Measurements from ENCODE around the gene RPL22. TPM values are rescaled to one million over a fixed set of nuclear protein-coding genes. Genes with fewer than 3 reads are reported as not detected.

The RPL22 gene
- total RNA-seq, 4 donors from 2014 or later, result 56.5 to 170 (median 106) TPM

GRCh38 chr1:6175411-6175828 lies 24.0 kb downstream of the RPL22 start:
- in situ Hi-C loops (cut with MboI; ENCODE audit: low pct_ligation_motif_present in 1 of 4, low pct_unique_long_range_greater_than_20kb in 1 of 4, low sequenced_read_pairs in 3 of 4), result no loop called here

GRCh38 chr1:6174621-6175410 lies 24.6 kb downstream of the RPL22 start:
- TF ChIP-seq, protein P1, sequence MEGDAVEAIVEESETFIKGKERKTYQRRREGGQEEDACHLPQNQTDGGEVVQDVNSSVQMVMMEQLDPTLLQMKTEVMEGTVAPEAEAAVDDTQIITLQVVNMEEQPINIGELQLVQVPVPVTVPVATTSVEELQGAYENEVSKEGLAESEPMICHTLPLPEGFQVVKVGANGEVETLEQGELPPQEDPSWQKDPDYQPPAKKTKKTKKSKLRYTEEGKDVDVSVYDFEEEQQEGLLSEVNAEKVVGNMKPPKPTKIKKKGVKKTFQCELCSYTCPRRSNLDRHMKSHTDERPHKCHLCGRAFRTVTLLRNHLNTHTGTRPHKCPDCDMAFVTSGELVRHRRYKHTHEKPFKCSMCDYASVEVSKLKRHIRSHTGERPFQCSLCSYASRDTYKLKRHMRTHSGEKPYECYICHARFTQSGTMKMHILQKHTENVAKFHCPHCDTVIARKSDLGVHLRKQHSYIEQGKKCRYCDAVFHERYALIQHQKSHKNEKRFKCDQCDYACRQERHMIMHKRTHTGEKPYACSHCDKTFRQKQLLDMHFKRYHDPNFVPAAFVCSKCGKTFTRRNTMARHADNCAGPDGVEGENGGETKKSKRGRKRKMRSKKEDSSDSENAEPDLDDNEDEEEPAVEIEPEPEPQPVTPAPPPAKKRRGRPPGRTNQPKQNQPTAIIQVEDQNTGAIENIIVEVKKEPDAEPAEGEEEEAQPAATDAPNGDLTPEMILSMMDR (IDR thresholded peaks at IDR 0.05), result no peak
- TF ChIP-seq POLR2A (IDR thresholded peaks at IDR 0.05) (no peak), EP300 (IDR thresholded peaks at IDR 0.05; ENCODE audit: low read depth) (no peak), POLR2AphosphoS5 (IDR thresholded peaks at IDR 0.05) (no peak)
- Histone ChIP-seq H3K27ac (no peak overlapping the region), H3K4me1 (peaks cover 3 to 10% (median 8%) of the 10 kb centered on the region in 4 donors), H3K27me3 (peaks cover 60% of the 10 kb centered on the region), H3K4me3 (no peak overlapping the region), H3K36me3 (no peaks in the 10 kb centered on the region), H3K9me3 (no peaks in the 10 kb centered on the region)
- intact Hi-C loops (cut with DNase I; ENCODE audit: low total_unique reads), result no loop called here
- in situ Hi-C loops (cut with MboI; ENCODE audit: low pct_ligation_motif_present in 1 of 4, low pct_unique_long_range_greater_than_20kb in 1 of 4, low sequenced_read_pairs in 3 of 4), result no loop called here
- 80 to 91% methylated on average over 5 of the region's 5 CpGs for whole genome bisulfite sequencing, 2 donors (ENCODE audit: low coverage in 1 of 2)
- DNase-seq, result no peak

More at GRCh38 chr1:6175411-6175828, 24.0 kb downstream of the RPL22 start:
- Histone ChIP-seq H3K4me3 (no peak overlapping the region), H3K36me3 (no peaks in the 10 kb centered on the region), H3K27me3 (peaks cover 61% of the 10 kb centered on the region), H3K27ac (no peak overlapping the region), H3K4me1 (peaks cover 3 to 16% (median 10%) of the 10 kb centered on the region in 4 donors), H3K9me3 (no peaks in the 10 kb centered on the region)
- 94% methylated on average over 6 of the region's 6 CpGs for WGBS, 2 donors (ENCODE audit: low coverage in 1 of 2)
- TF ChIP-seq POLR2AphosphoS5 (IDR thresholded peaks at IDR 0.05), result no peak
- TF ChIP-seq EP300 (IDR thresholded peaks at IDR 0.05; ENCODE audit: low read depth), result no peak
- TF ChIP-seq POLR2A (IDR thresholded peaks at IDR 0.05), result no peak
- TF ChIP-seq, protein P1 (IDR thresholded peaks at IDR 0.05), result no peak
- intact Hi-C loops (cut with DNase I; ENCODE audit: low total_unique reads), result no loop called here
- no peak for DNase-seq

DNA sequence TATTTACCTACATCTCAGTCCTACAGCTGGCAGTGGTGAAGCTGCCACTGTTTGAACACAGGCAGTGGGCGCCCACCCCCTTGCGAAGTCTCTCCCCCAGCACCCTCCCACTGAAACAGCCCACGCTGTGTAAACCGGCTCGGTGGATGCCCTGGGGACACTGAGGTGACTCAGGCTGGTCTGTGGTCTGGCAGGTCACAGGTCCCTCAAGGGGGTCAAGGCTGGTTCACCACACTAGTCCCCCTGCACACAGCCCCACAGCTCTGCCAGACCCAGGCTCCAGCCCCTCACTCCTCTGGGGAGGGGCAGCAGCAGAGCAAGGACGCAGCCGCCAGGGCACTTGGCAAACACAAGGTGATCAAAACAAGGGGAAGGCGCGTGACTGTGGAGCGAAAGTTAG lies 26.8 kb downstream of the RPL22 start:
- intact Hi-C loops (cut with DNase I; ENCODE audit: low total_unique reads) (no loop called here), in situ Hi-C loops (cut with MboI; ENCODE audit: low pct_ligation_motif_present in 1 of 4, low pct_unique_long_range_greater_than_20kb in 1 of 4, low sequenced_read_pairs in 3 of 4) (no loop called here)
- peaks cover 46% of the 10 kb centered on the region for H3K27me3 ChIP-seq
- no peak overlapping the region for H3K27ac ChIP-seq
- no peaks in the 10 kb centered on the region for H3K36me3 ChIP-seq
- TF ChIP-seq EP300 (IDR thresholded peaks at IDR 0.05; ENCODE audit: low read depth) (no peak), POLR2A (IDR thresholded peaks at IDR 0.05) (no peak), POLR2AphosphoS5 (IDR thresholded peaks at IDR 0.05) (no peak)
- TF ChIP-seq, protein P1 (IDR thresholded peaks at IDR 0.05), result no peak
- DNase-seq, result no peak
- WGBS, 2 donors (ENCODE audit: low coverage in 1 of 2), result 63% methylated on average over 10 of the region's 10 CpGs; no CpG with 5 or more reads in 1 of the 2 donors
- H3K4me3 ChIP-seq, result no peak overlapping the region
- H3K4me1 ChIP-seq, result no peaks in the 10 kb centered on the region
- H3K9me3 ChIP-seq, result no peaks in the 10 kb centered on the region

DNA sequence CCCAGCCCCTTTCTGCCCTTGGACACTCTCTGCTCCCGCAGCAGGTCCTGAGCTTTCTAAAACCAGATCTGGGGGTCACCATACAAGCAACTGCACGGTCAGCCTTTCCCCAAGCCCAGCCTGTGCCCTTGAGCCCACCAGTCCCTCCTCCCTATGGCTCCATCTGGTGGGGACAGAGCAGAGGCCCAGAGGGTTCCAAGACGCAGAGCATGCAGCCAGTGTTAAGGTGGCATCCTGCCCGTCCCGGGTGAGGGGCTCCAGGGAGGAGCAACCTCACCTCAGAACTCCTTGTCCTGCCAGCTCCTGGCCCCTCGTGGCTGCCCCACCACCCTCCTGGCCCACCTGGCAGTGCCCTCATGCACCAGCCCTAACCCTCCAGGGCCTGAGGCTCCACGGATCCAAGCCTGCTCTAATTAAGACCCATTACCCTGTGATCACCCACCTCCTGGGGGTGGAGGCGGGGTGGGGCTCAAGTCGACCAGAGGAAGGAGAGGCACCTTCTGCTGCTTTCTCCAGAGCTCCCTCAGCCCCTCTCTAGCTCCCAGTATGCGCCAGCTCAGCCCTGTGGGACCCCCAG lies 27.8 kb downstream of the RPL22 start:
- no peaks in the 10 kb centered on the region for H3K36me3 ChIP-seq
- in situ Hi-C loops (cut with MboI; ENCODE audit: low pct_ligation_motif_present in 1 of 4, low pct_unique_long_range_greater_than_20kb in 1 of 4, low sequenced_read_pairs in 3 of 4) (no loop called here), intact Hi-C loops (cut with DNase I; ENCODE audit: low total_unique reads) (no loop called here)
- H3K9me3 ChIP-seq, result no peaks in the 10 kb centered on the region
- H3K27me3 ChIP-seq, result peaks cover 37% of the 10 kb centered on the region
- TF ChIP-seq, protein P1 (IDR thresholded peaks at IDR 0.05), result no peak
- TF ChIP-seq POLR2AphosphoS5 (IDR thresholded peaks at IDR 0.05) (no peak), POLR2A (IDR thresholded peaks at IDR 0.05) (no peak), EP300 (IDR thresholded peaks at IDR 0.05; ENCODE audit: low read depth) (no peak)
- DNase-seq, result no peak
- no peak overlapping the region for H3K27ac ChIP-seq
- H3K4me3 ChIP-seq, result no peak overlapping the region
- no peaks in the 10 kb centered on the region for H3K4me1 ChIP-seq
- 49% methylated on average over 7 of the region's 10 CpGs; no CpG with 5 or more reads in 1 of the 2 donors for WGBS, 2 donors (ENCODE audit: low coverage in 1 of 2)

All from transverse colon (tissue), 4 donors.